DMS153 treated with DMSO at 0.1 percent for 48 hours (cell line): ENCODE measurements around the gene FBXW7.
"Not testable (repeated sequence)": the region's sequence is repeated elsewhere in the genome, so short reads cannot be mapped to it uniquely, and the experiment has no call there.

ENCODE experiments used
- DNase-seq: peaks from one replicate; lab custom pipeline; 2025; ENCODE audit not compliant: unreplicated experiment; lab: John Stamatoyannopoulos, UW

Gene FBXW7

GRCh38 chr4:152535903-152536544 is at the start of gene FBXW7:
FBXW7 (minus strand) TSS chr4:152536092; CDS start chr4:152411803, 124,289 bp downstream.
- peak; percentile 93 for DNase-seq

GRCh38 chr4:152585023-152585441 is 49.1 kb upstream of the FBXW7 start:
- no peak for DNase-seq

- no peak for DNase-seq
Measured at GRCh38 chr4:152581536-152582160, 45.8 kb upstream of the FBXW7 start.

GRCh38 chr4:152579916-152580315 is 44.0 kb upstream of the FBXW7 start:
- no peak for DNase-seq

- no peak for DNase-seq
Measured at GRCh38 chr4:152579107-152579764, 43.3 kb upstream of the FBXW7 start.

GRCh38 chr4:152578670-152579069 is 42.8 kb upstream of the FBXW7 start:
- DNase-seq = no peak

GRCh38 chr4:152577708-152578396 is 42.0 kb upstream of the FBXW7 start:
- no peak for DNase-seq

- no peak for DNase-seq
Measured at GRCh38 chr4:152575533-152575932, 39.6 kb upstream of the FBXW7 start.

GRCh38 chr4:152573861-152574260 is 38.0 kb upstream of the FBXW7 start:
- no peak for DNase-seq

- DNase-seq = no peak
Measured at GRCh38 chr4:152572417-152573086, 36.7 kb upstream of the FBXW7 start.

GRCh38 chr4:152571770-152572169 is 35.9 kb upstream of the FBXW7 start:
- DNase-seq = no peak

GRCh38 chr4:152571296-152571695 is 35.4 kb upstream of the FBXW7 start:
- DNase-seq = no peak

- no peak for DNase-seq
Measured at GRCh38 chr4:152565333-152565732, 29.4 kb upstream of the FBXW7 start.

GRCh38 chr4:152564336-152564735 is 28.4 kb upstream of the FBXW7 start:
- DNase-seq = no peak

GRCh38 chr4:152563209-152563608 is 27.3 kb upstream of the FBXW7 start:
- DNase-seq = no peak

- DNase-seq = no peak
Measured at GRCh38 chr4:152559641-152560040, 23.7 kb upstream of the FBXW7 start.

- no peak for DNase-seq
Measured at GRCh38 chr4:152558396-152558795, 22.5 kb upstream of the FBXW7 start.

- DNase-seq = no peak
Measured at GRCh38 chr4:152556834-152557233, 20.9 kb upstream of the FBXW7 start.

- no peak for DNase-seq
Measured at GRCh38 chr4:152556283-152556682, 20.4 kb upstream of the FBXW7 start.

GRCh38 chr4:152554742-152555141 is 18.9 kb upstream of the FBXW7 start:
- no peak for DNase-seq

GRCh38 chr4:152550687-152551086 is 14.8 kb upstream of the FBXW7 start:
- DNase-seq = not testable (repeated sequence)
